HFFc6 (cell line): ENCODE measurements around the gene TAF4. TPM values are rescaled to one million over a fixed set of nuclear protein-coding genes. Genes with fewer than 3 reads are reported as not detected.

Source experiments
- DNase-seq: peaks from one replicate; pipeline ENCODE4 v3.0.0-alpha.2; 2018
- H3K27ac Mint-ChIP-seq: 2 replicates; pipeline ENCODE4 v1.8.0; 2020; ENCODE audit warnings: mild to moderate bottlenecking, mixed read lengths
- H3K27me3 Mint-ChIP-seq: 2 replicates; pipeline ENCODE4 v1.8.0; 2021; ENCODE audit warnings: mild to moderate bottlenecking, moderate library complexity, mixed read lengths; ENCODE audit not compliant: insufficient read depth
- H3K36me3 Mint-ChIP-seq: 2 replicates; pipeline ENCODE4 v1.8.0; 2021; ENCODE audit warnings: low read depth, mixed read lengths
- H3K4me1 Mint-ChIP-seq: 2 replicates; pipeline ENCODE4 v1.8.0; 2020; ENCODE audit warnings: low read depth, mixed read lengths
- H3K4me3 Mint-ChIP-seq: 2 replicates; pipeline ENCODE4 v1.8.0; 2020; ENCODE audit warnings: mild to moderate bottlenecking, moderate library complexity, mixed read lengths
- H3K9me3 Mint-ChIP-seq: 2 replicates; pipeline ENCODE4 v1.8.0; 2020; ENCODE audit warnings: mild to moderate bottlenecking, mixed read lengths
- total RNA-seq, 6 experiments: library from RNA; stranded (reverse); fragmentation: NEBNext Ultra II Directional; extraction: Animal tissue kit (Norgen Biotek cat#: 25700); gene quantifications; 2 replicates in 1 of 6; 3 replicates in 5 of 6; pipeline ENCODE4 v1.2.3, GENCODE V29; 2021
- TF ChIP-seq, protein P1 (sequence below): fragments of 200-600 bp; sonication (generic); IDR thresholded peaks from 2 replicates; pipeline ENCODE4 v1.5.0; 2021; ENCODE audit warnings: antibody characterized with exemption, mild to moderate bottlenecking

TAF4 gene
- total RNA-seq, 6 experiments from 2014 or later = 9.4 to 11.7 (median 9.9) TPM

DNA sequence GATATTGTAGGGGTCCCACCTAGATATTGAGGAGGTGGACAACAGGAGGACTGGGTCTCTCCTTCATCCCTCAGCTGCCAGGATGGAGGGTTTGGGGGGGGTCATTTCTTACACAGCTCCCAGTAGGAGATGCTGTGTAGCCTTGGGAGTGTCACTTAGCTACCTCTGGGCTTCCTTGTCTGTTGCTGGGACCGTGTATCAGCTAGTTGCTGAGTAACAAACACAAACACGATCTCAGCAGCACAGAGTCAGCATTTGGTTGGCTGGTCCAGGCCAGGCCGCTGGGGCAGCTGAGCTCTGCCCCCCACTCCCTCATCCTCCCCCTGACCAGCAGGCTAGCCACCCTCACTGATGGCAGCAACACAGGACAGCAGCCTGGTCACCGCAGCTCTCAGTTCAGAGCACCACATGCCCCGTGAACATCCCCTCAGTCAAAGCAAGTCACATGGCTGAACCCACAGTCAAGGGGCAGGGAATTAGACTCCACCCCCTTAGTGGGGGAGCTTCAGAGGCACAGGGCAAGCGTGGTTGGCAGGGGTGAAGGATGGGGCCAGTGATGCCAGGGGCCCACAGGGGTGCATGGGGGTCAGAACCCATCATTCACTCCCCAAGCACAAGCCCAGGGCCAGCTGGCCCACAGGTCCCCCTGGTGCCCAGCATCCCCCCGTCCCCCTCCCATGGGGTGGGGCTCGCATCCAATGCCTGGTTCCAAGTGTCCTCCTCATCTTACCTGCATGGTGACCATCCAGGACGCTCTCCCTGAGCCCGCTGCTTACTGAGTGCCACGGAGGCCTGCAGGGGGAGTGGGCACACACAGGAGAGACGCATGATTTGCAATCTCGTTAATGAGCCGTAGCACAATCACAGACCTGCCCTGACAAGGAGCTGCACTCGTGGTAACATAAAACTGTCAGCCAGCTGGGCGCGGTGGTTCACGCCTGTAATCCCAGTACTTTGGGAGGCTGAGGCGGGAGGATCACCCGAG, 112.4 kb downstream of the TAF4 start:
- TF ChIP-seq, protein P1, sequence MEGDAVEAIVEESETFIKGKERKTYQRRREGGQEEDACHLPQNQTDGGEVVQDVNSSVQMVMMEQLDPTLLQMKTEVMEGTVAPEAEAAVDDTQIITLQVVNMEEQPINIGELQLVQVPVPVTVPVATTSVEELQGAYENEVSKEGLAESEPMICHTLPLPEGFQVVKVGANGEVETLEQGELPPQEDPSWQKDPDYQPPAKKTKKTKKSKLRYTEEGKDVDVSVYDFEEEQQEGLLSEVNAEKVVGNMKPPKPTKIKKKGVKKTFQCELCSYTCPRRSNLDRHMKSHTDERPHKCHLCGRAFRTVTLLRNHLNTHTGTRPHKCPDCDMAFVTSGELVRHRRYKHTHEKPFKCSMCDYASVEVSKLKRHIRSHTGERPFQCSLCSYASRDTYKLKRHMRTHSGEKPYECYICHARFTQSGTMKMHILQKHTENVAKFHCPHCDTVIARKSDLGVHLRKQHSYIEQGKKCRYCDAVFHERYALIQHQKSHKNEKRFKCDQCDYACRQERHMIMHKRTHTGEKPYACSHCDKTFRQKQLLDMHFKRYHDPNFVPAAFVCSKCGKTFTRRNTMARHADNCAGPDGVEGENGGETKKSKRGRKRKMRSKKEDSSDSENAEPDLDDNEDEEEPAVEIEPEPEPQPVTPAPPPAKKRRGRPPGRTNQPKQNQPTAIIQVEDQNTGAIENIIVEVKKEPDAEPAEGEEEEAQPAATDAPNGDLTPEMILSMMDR = no peak
- DNase-seq = no peak
- Mint-ChIP-seq H3K36me3 (no peaks in the 10 kb centered on the region), H3K9me3 (no peaks in the 10 kb centered on the region), H3K4me3 (no peak overlapping the region), H3K27ac (no peak overlapping the region), H3K27me3 (peaks cover 10% of the 10 kb centered on the region), H3K4me1 (no peaks in the 10 kb centered on the region)

- Mint-ChIP-seq H3K36me3 (no peaks in the 10 kb centered on the region), H3K4me1 (no peaks in the 10 kb centered on the region), H3K27ac (no peak overlapping the region), H3K4me3 (no peak overlapping the region), H3K9me3 (no peaks in the 10 kb centered on the region), H3K27me3 (peaks cover 7% of the 10 kb centered on the region)
- TF ChIP-seq, protein P1 = no peak
- no peak for DNase-seq
Observed at GRCh38 chr20:61951695-61952533, 113.8 kb downstream of the TAF4 start.

GRCh38 chr20:61950641-61951071, 115.0 kb downstream of the TAF4 start:
- Mint-ChIP-seq H3K36me3 (no peaks in the 10 kb centered on the region), H3K4me1 (no peaks in the 10 kb centered on the region), H3K9me3 (no peaks in the 10 kb centered on the region), H3K4me3 (no peak overlapping the region), H3K27ac (no peak overlapping the region), H3K27me3 (peaks cover 5% of the 10 kb centered on the region)
- DNase-seq = no peak
- TF ChIP-seq, protein P1 = no peak

GRCh38 chr20:61949714-61950640, 115.7 kb downstream of the TAF4 start:
- DNase-seq = no peak
- H3K9me3 Mint-ChIP-seq = no peaks in the 10 kb centered on the region

More at GRCh38 chr20:61949714-61950640, 115.7 kb downstream of the TAF4 start:
- peaks cover 5% of the 10 kb centered on the region for H3K27me3 Mint-ChIP-seq
- no peak overlapping the region for H3K4me3 Mint-ChIP-seq
- H3K4me1 Mint-ChIP-seq = no peaks in the 10 kb centered on the region
- H3K36me3 Mint-ChIP-seq = no peaks in the 10 kb centered on the region
- H3K27ac Mint-ChIP-seq = no peak overlapping the region
- TF ChIP-seq, protein P1 = no peak
